ENCODE results near the gene NANS. TPM values are rescaled to one million over a fixed set of nuclear protein-coding genes. Genes with fewer than 3 reads are reported as not detected.

Gene NANS
- total and polyA plus RNA-seq, 2 of the 13 experiments (the other 11 are each of a cell fraction or from before 2014, with no cell fraction given), result 86.9 to 203 TPM

GRCh38 chr9:98056269-98057137, at the start of gene NANS (continued):
- TF ChIP-seq ETV5 (CRISPR knock-in tag; IDR thresholded peaks at IDR 0.05; ENCODE audit: borderline replicate concordance) (peak; percentile 35; the same call in 1 of the 2 replicates), SIN3B (IDR thresholded peaks at IDR 0.05; ENCODE audit: low read length) (no peak), ZNF557 (CRISPR knock-in tag; IDR thresholded peaks at IDR 0.05) (no peak), ZNF850 (CRISPR knock-in tag; conservative IDR thresholded peaks at IDR 0.05) (no peak), ZNF382 (CRISPR knock-in tag; IDR thresholded peaks at IDR 0.05; ENCODE audit: borderline replicate concordance) (no peak), SP4 (CRISPR knock-in tag; IDR thresholded peaks at IDR 0.05) (peak; percentile 51; the same call in 1 of the 2 replicates), ZNF280D (CRISPR knock-in tag; IDR thresholded peaks at IDR 0.05) (no peak), LCORL (IDR thresholded peaks at IDR 0.05) (no peak), LCORL (CRISPR knock-in tag; IDR thresholded peaks at IDR 0.05) (peak; percentile 80), ZNF878 (CRISPR knock-in tag; IDR thresholded peaks at IDR 0.05) (no peak; the same call in 1 of the 2 replicates), ZNF546 (CRISPR knock-in tag; conservative IDR thresholded peaks at IDR 0.05) (no peak), FIP1L1 (IDR thresholded peaks at IDR 0.05; ENCODE audit: borderline replicate concordance, insufficient read depth, low read depth, low read length) (no peak), ZNF660 (CRISPR knock-in tag; IDR thresholded peaks at IDR 0.05; ENCODE audit: borderline replicate concordance, low read depth) (no peak), ZNF576 (CRISPR knock-in tag; IDR thresholded peaks at IDR 0.05) (no peak), NPAS2 (CRISPR knock-in tag; IDR thresholded peaks at IDR 0.05; ENCODE audit: borderline replicate concordance) (no peak), HNRNPH1 (optimal IDR thresholded peaks at IDR 0.05; ENCODE audit: low read depth, low read length) (no peak), ZNF768 (CRISPR knock-in tag; IDR thresholded peaks at IDR 0.05) (peak; percentile 81), ZNF329 (CRISPR knock-in tag; IDR thresholded peaks at IDR 0.05; ENCODE audit: low read depth) (no peak; the same call in none of the 2 replicates), HOXA3 (CRISPR knock-in tag; IDR thresholded peaks at IDR 0.05) (peak; percentile 66), TBL1XR1 (IDR thresholded peaks at IDR 0.05; ENCODE audit: borderline replicate concordance, low read length, partially characterized antibody) (no peak), RAD51 (IDR thresholded peaks at IDR 0.05; ENCODE audit: borderline replicate concordance) (no peak), ZNF704 (CRISPR knock-in tag; IDR thresholded peaks at IDR 0.05; ENCODE audit: borderline replicate concordance) (0 out of 2 replicates have a peak, but pooled peaks have one; percentile 64), ZSCAN12 (CRISPR knock-in tag; IDR thresholded peaks at IDR 0.05) (no peak)

All from HepG2 (cell line).